ENCODE measurements around the gene DLST. TPM values are rescaled to one million over a fixed set of nuclear protein-coding genes. Genes with fewer than 3 reads are reported as not detected.

DLST gene
- 52.0 TPM for polyA plus RNA-seq (2012; ENCODE audit: insufficient read depth, insufficient read length)

GRCh38 chr14:74881431-74882102 is at the start of gene DLST:
TSS of gene DLST (plus strand) at chr14:74881916. CDS start at chr14:74881954, 38 bp downstream.
- peak within 1 kb of the TSS; percentile 92 for H3K4me3 ChIP-seq (ENCODE audit: low read length)
- peak; percentile 79 for DNase-seq (ENCODE audit: low read depth, low spot score)

GRCh38 chr14:74832849-74833248 is 48.9 kb upstream of the DLST start:
- no peak overlapping the region for H3K4me3 ChIP-seq (ENCODE audit: low read length)
- no peak for DNase-seq (ENCODE audit: low read depth, low spot score)

GRCh38 chr14:74834692-74835392 is 46.9 kb upstream of the DLST start:
- H3K4me3 ChIP-seq (ENCODE audit: low read length), result no peak overlapping the region
- DNase-seq (ENCODE audit: low read depth, low spot score), result no peak

GRCh38 chr14:74835645-74836250 is 46.0 kb upstream of the DLST start:
- no peak overlapping the region for H3K4me3 ChIP-seq (ENCODE audit: low read length)
- DNase-seq (ENCODE audit: low read depth, low spot score), result peak; percentile 21

GRCh38 chr14:74836251-74836960 is 45.3 kb upstream of the DLST start:
- DNase-seq (ENCODE audit: low read depth, low spot score), result no peak
- H3K4me3 ChIP-seq (ENCODE audit: low read length), result no peak overlapping the region

GRCh38 chr14:74838166-74838565 is 43.5 kb upstream of the DLST start:
- no peak for DNase-seq (ENCODE audit: low read depth, low spot score)
- H3K4me3 ChIP-seq (ENCODE audit: low read length), result no peak overlapping the region

- DNase-seq (ENCODE audit: low read depth, low spot score), result no peak
Observed at GRCh38 chr14:74840603-74841030, 41.1 kb upstream of the DLST start.

GRCh38 chr14:74841230-74842207 is 40.2 kb upstream of the DLST start:
- no peak for DNase-seq (ENCODE audit: low read depth, low spot score)
- no peak overlapping the region for H3K4me3 ChIP-seq (ENCODE audit: low read length)

More at GRCh38 chr14:74840603-74841030, 41.1 kb upstream of the DLST start:
- H3K4me3 ChIP-seq (ENCODE audit: low read length), result no peak overlapping the region

GRCh38 chr14:74843653-74844052 is 38.1 kb upstream of the DLST start:
- no peak overlapping the region for H3K4me3 ChIP-seq (ENCODE audit: low read length)
- DNase-seq (ENCODE audit: low read depth, low spot score), result no peak

- no peak overlapping the region for H3K4me3 ChIP-seq (ENCODE audit: low read length)
- no peak for DNase-seq (ENCODE audit: low read depth, low spot score)
Observed at GRCh38 chr14:74846168-74846567, 35.5 kb upstream of the DLST start.

- DNase-seq (ENCODE audit: low read depth, low spot score), result no peak
Observed at GRCh38 chr14:74846968-74847665, 34.6 kb upstream of the DLST start.

GRCh38 chr14:74848768-74849167 is 32.9 kb upstream of the DLST start:
- DNase-seq (ENCODE audit: low read depth, low spot score), result peak; percentile 31
- H3K4me3 ChIP-seq (ENCODE audit: low read length), result no peak overlapping the region

More at GRCh38 chr14:74846968-74847665, 34.6 kb upstream of the DLST start:
- no peak overlapping the region for H3K4me3 ChIP-seq (ENCODE audit: low read length)

- no peak for DNase-seq (ENCODE audit: low read depth, low spot score)
- H3K4me3 ChIP-seq (ENCODE audit: low read length), result no peak overlapping the region
Observed at GRCh38 chr14:74852922-74853530, 28.7 kb upstream of the DLST start.

GRCh38 chr14:74853581-74853980 is 28.1 kb upstream of the DLST start:
- no peak overlapping the region for H3K4me3 ChIP-seq (ENCODE audit: low read length)
- no peak for DNase-seq (ENCODE audit: low read depth, low spot score)

- DNase-seq (ENCODE audit: low read depth, low spot score), result no peak
- no peak overlapping the region for H3K4me3 ChIP-seq (ENCODE audit: low read length)
Observed at GRCh38 chr14:74855021-74855420, 26.7 kb upstream of the DLST start.

GRCh38 chr14:74855945-74856344 is 25.8 kb upstream of the DLST start:
- no peak for DNase-seq (ENCODE audit: low read depth, low spot score)
- H3K4me3 ChIP-seq (ENCODE audit: low read length), result no peak overlapping the region

- no peak overlapping the region for H3K4me3 ChIP-seq (ENCODE audit: low read length)
- no peak for DNase-seq (ENCODE audit: low read depth, low spot score)
Observed at GRCh38 chr14:74856366-74856765, 25.4 kb upstream of the DLST start.

Measured in Jurkat, Clone E6-1 (cell line).